Mesothelial cell of epicardium (in vitro differentiated cells): ENCODE measurements around the gene SMPD3. TPM values are rescaled to one million over a fixed set of nuclear protein-coding genes. Genes with fewer than 3 reads are reported as not detected.

Source experiments
- DNase-seq, 2 experiments: peaks; one replicate each; pipeline ENCODE4 v3.0.0; 2021; ENCODE audit warnings: low spot score in 2 of 2; ENCODE audit not compliant: unreplicated experiment in 2 of 2
- H3K27ac Mint-ChIP-seq: 2 replicates; pipeline ENCODE4 v1.8.0; 2021; ENCODE audit warnings: mixed read lengths
- H3K27me3 Mint-ChIP-seq: 2 replicates; pipeline ENCODE4 v1.8.0; 2021; ENCODE audit warnings: low read depth, mixed read lengths
- H3K36me3 Mint-ChIP-seq: 2 replicates; pipeline ENCODE4 v1.8.0; 2021; ENCODE audit warnings: mixed read lengths
- H3K4me1 Mint-ChIP-seq: 2 replicates; pipeline ENCODE4 v1.8.0; 2021; ENCODE audit warnings: mixed read lengths
- H3K4me3 Mint-ChIP-seq: 2 replicates; pipeline ENCODE4 v1.8.0; 2021; ENCODE audit warnings: mild to moderate bottlenecking, moderate library complexity, mixed read lengths
- H3K9me3 Mint-ChIP-seq: 2 replicates; pipeline ENCODE4 v1.8.0; 2021; ENCODE audit warnings: mixed read lengths
- total RNA-seq: library from RNA; stranded (reverse); gene quantifications from 3 replicates; pipeline ENCODE4 v1.2.1, GENCODE V29; 2021
- TF ChIP-seq, protein P1 (sequence below): fragments of 200-600 bp; sonication (generic); IDR thresholded peaks from one replicate; pipeline ENCODE4 v1.5.0; 2021; ENCODE audit warnings: antibody characterized with exemption; ENCODE audit not compliant: unreplicated experiment

SMPD3 gene
- total RNA-seq, 1 donor from 2014 or later: 0.20 TPM

DNA sequence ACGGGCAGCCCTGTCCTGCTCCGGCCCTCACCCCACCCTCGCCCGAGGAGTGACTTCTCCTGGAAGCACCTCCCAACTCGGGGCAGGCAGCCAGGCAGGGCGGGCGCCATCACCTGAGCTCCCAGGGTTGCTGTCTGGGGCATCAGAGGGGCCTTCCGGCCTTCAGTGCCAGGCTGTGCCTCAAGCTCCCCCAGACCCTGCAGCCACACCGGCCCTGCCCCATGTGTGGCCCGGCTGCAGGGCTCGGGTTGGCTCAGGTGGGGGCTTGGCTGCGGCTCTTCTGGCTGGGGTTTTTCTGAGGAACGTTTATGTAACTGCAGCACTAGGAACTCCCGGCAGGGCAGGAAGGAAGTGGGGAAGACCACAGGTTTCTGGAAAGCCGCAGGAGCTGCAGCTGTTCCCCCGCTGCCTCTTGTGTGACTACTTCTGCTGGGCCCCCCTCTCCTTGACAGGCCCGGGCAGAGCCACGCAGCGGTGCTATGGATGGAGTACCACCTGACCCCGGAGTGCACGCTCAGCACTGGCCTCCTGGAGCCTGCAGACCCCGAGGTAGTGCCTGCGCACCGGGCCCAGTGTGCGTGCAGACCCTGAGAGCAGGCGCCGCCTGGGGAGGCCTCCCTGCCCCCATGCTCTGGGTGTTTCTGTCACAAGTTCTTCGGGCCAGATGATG is 91.9 kb downstream of the SMPD3 start:
- no peaks in the 10 kb centered on the region for H3K27me3 Mint-ChIP-seq
- H3K4me1 Mint-ChIP-seq: peaks cover 5% of the 10 kb centered on the region
- peaks cover 19% of the 10 kb centered on the region for H3K36me3 Mint-ChIP-seq
- no peak overlapping the region for H3K4me3 Mint-ChIP-seq
- DNase-seq: no peak
- TF ChIP-seq, protein P1, sequence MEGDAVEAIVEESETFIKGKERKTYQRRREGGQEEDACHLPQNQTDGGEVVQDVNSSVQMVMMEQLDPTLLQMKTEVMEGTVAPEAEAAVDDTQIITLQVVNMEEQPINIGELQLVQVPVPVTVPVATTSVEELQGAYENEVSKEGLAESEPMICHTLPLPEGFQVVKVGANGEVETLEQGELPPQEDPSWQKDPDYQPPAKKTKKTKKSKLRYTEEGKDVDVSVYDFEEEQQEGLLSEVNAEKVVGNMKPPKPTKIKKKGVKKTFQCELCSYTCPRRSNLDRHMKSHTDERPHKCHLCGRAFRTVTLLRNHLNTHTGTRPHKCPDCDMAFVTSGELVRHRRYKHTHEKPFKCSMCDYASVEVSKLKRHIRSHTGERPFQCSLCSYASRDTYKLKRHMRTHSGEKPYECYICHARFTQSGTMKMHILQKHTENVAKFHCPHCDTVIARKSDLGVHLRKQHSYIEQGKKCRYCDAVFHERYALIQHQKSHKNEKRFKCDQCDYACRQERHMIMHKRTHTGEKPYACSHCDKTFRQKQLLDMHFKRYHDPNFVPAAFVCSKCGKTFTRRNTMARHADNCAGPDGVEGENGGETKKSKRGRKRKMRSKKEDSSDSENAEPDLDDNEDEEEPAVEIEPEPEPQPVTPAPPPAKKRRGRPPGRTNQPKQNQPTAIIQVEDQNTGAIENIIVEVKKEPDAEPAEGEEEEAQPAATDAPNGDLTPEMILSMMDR: no peak
- H3K9me3 Mint-ChIP-seq: no peaks in the 10 kb centered on the region
- H3K27ac Mint-ChIP-seq: no peak overlapping the region

DNA sequence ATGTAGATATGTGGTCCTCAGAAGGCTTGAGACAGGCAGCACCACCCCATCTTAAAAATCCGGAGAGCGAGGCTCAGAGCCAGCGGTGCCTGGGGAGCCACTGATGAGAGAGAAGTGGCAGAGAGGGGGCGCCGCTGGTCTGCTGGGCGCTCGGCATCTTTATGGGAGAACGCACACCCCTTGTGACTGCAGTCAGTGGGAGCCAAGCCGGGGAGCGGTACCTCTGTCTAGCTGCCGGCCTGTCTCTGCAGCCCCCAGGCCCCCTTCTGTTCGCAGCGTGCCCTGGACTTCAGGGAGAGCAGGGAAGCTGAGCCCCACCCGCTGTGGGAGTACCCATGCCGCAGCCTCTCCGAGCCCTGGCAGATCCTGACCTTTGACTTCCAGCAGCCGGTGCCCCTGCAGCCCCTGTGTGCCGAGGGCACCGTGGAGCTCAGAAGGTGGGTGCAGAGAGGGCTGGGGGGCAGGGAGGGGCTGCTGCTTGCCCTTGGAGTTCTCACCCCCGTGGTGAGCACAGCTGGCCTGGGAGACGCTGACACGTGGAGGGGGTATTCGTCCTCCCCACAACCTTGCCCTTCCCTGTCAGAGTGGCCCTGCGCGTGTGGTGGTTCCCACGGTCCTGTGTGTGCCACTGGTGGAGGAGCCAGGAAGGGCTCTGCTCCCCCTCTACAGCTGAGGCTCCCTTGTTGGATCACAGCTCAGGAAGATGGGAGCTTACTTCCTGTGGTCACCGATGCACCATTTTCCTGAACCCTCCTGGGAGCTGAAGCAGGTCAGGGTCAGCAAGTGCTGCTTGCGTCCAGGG is 92.7 kb downstream of the SMPD3 start:
- TF ChIP-seq, protein P1: no peak
- Mint-ChIP-seq H3K36me3 (peaks cover 22% of the 10 kb centered on the region), H3K27ac (no peak overlapping the region), H3K4me3 (no peak overlapping the region), H3K27me3 (no peaks in the 10 kb centered on the region), H3K9me3 (no peaks in the 10 kb centered on the region), H3K4me1 (peaks cover 4% of the 10 kb centered on the region)
- DNase-seq: no peak

DNA sequence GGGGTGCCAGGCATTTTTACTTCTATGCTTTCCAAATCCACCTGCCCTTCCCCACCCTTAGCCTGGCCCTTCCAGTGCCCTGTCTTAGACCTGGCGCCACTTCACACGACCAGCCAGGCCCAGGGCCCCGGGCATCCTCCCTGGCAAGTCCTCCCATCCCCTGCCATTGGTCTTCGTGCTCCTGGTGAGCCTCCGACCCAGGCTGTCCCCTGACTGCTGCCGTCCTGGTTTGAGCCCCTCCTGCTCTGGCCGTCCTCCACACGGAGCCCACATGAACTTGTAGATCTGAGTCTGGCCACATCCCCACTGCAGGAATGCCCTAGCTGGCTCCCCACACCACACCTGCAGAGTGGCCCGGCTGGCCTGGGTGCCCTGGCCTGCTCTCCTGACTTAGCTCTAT is 93.5 kb downstream of the SMPD3 start:
- no peaks in the 10 kb centered on the region for H3K9me3 Mint-ChIP-seq
- DNase-seq: no peak
- peaks cover 21% of the 10 kb centered on the region for H3K36me3 Mint-ChIP-seq
- H3K27ac Mint-ChIP-seq: no peak overlapping the region
- no peaks in the 10 kb centered on the region for H3K4me1 Mint-ChIP-seq
- no peaks in the 10 kb centered on the region for H3K27me3 Mint-ChIP-seq
- no peak overlapping the region for H3K4me3 Mint-ChIP-seq
- TF ChIP-seq, protein P1: no peak

DNA sequence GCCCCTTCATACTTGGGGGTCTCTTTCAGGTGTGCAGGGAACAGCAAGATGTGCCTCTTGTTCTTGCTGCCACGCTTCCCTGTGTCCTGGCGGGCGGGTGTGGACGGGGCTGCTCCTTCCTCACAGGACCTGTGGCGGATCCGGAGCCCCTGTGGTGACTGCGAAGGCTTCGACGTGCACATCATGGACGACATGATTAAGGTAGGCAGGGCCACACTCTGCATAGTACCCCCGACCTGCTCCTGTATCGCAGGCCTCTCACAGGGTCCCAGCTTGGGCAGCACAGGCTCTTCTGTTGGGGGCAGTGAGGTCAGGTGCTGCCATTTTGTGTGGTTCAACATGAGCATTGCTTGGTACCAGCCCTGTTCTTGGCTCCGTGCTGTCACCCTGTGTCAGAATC is 94.9 kb downstream of the SMPD3 start:
- no peaks in the 10 kb centered on the region for H3K9me3 Mint-ChIP-seq
- H3K27me3 Mint-ChIP-seq: no peaks in the 10 kb centered on the region
- no peaks in the 10 kb centered on the region for H3K4me1 Mint-ChIP-seq
- TF ChIP-seq, protein P1: no peak
- no peak overlapping the region for H3K27ac Mint-ChIP-seq
- H3K36me3 Mint-ChIP-seq: peaks cover 29% of the 10 kb centered on the region
- H3K4me3 Mint-ChIP-seq: no peak overlapping the region
- no peak for DNase-seq

DNA sequence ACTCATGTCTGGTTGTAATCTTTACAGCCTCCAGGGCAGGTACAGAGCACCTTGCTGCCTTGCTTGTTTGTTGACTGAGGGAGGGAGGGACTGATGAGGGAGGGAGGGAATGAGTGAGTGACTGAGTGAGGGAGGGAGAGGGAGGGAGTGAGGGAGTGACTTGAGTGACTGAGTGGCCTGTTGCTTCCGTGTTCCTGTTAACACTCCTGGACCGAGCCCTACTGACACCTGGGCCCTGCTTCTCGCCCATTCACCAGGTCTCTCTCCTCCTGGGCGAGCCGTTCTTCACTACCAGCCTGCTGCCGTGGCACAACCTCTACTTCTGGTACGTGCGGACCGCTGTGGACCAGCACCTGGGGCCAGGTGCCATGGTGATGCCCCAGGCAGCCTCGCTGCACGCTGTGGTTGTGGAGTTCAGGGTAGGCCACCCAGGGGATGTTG is 96.3 kb downstream of the SMPD3 start:
- Mint-ChIP-seq H3K27ac (no peak overlapping the region), H3K4me1 (no peaks in the 10 kb centered on the region), H3K4me3 (no peak overlapping the region), H3K27me3 (no peaks in the 10 kb centered on the region), H3K36me3 (peaks cover 39% of the 10 kb centered on the region), H3K9me3 (no peaks in the 10 kb centered on the region)
- no peak for DNase-seq
- TF ChIP-seq, protein P1: no peak
